Measurements from ENCODE around the gene CYP27C1. TPM values are rescaled to one million over a fixed set of nuclear protein-coding genes. Genes with fewer than 3 reads are reported as not detected.

CYP27C1 gene
- polyA plus RNA-seq, 1 donor from 2014 or later, result 0.84 TPM

DNA sequence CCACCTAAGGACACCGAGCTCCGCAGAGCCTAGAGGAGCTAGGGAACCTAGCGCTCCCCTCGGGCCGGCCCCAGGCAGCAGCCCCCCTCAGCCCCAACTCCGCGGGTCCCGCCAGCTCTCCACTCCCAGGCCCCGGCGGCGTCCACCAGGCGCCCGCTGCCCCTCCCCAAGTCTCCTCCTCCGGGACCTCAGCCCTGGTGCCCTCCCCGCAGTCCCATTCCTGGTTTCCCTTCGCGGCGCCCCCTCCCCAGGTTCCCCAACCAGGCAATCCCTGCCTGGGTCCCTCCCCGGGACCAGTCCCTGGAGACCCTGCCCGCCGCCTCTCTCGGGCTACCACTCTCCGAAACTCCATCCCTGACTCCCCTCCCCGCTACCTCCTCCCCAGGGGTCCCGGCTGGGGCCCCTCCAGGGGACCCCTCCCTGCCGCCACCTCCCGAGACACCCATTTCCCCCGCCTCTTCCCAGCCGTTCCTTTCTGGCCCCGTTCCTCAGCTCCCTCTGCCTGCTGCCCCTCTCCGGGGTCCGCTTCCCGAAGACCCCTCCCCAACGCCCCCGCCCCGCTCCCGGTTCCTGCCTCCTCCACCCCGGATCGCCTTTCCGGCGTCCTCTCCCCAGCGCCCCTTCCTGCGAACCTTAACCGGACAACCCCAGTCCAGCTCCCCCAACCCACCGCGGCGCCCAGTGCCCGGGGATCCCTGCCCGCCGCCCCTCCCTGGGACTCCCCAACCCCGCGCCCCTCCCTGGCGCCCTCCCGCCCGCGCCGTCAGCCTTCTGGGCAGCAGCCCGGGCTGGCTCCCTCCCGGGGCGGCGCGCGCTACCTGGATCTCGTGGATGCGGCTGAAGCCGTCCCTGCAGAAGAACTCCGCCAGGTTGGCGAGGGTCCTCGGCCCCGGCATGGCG lies 678 bp downstream of the CYP27C1 start:
- TF ChIP-seq MXI1 (conservative IDR thresholded peaks at IDR 0.05; ENCODE audit: poor library complexity, severe bottlenecking) (no peak), REST (IDR thresholded peaks at IDR 0.05; ENCODE audit: borderline replicate concordance) (no peak), RAD21 (conservative IDR thresholded peaks at IDR 0.05) (no peak), EP300 (conservative IDR thresholded peaks at IDR 0.05; ENCODE audit: poor library complexity, severe bottlenecking) (no peak), CTCF (IDR thresholded peaks at IDR 0.05; ENCODE audit: poor library complexity, severe bottlenecking) (no peak), SMC3 (conservative IDR thresholded peaks at IDR 0.05; ENCODE audit: poor library complexity) (no peak), POLR2AphosphoS5 (IDR thresholded peaks at IDR 0.05) (no peak), EZH2 (IDR thresholded peaks at IDR 0.05; ENCODE audit: borderline replicate concordance, insufficient read depth, low read length, poor library complexity, severe bottlenecking) (no peak), TAF1 (IDR thresholded peaks at IDR 0.05; ENCODE audit: low read depth) (no peak)
- Histone ChIP-seq H2AFZ (ENCODE audit: low read depth, low read length) (peak overlapping the region; percentile 65), H3K27ac (ENCODE audit: low read length) (no peak overlapping the region), H3K4me3 (ENCODE audit: low read length) (peak overlapping the region; percentile 86), H4K20me1 (ENCODE audit: insufficient read depth) (no peaks in the 10 kb centered on the region), H3K9ac (ENCODE audit: low read length) (peak overlapping the region; percentile 69), H3F3A (ENCODE audit: insufficient read depth, low read length, poor library complexity, severe bottlenecking) (peaks cover 2% of the 10 kb centered on the region), H3K9me2 (ENCODE audit: insufficient read depth, low read length) (no peaks in the 10 kb centered on the region), H3K27me3 (ENCODE audit: insufficient read depth, low read depth, low read length) (peaks cover 23% of the 10 kb centered on the region), H3K9me3 (ENCODE audit: low read length) (no peaks in the 10 kb centered on the region), H3K36me3 (ENCODE audit: insufficient read depth, low read length) (no peaks in the 10 kb centered on the region), H3K79me2 (replicated peaks; ENCODE audit: insufficient read depth, low read length) (peaks cover 9% of the 10 kb centered on the region), H3K4me2 (ENCODE audit: low read length) (peak overlapping the region; percentile 69)

- Histone ChIP-seq H3K79me2 (replicated peaks; ENCODE audit: insufficient read depth, low read length) (peaks cover 9% of the 10 kb centered on the region), H3K9me3 (ENCODE audit: low read length) (no peaks in the 10 kb centered on the region), H3K27ac (ENCODE audit: low read length) (no peak overlapping the region), H3K4me3 (ENCODE audit: low read length) (peak overlapping the region; percentile 86), H3K36me3 (ENCODE audit: insufficient read depth, low read length) (no peaks in the 10 kb centered on the region), H3K4me2 (ENCODE audit: low read length) (peak overlapping the region; percentile 69), H2AFZ (ENCODE audit: low read depth, low read length) (peak overlapping the region; percentile 65), H3K9me2 (ENCODE audit: insufficient read depth, low read length) (no peaks in the 10 kb centered on the region), H3K9ac (ENCODE audit: low read length) (peak overlapping the region; percentile 69), H3F3A (ENCODE audit: insufficient read depth, low read length, poor library complexity, severe bottlenecking) (peaks cover 2% of the 10 kb centered on the region), H4K20me1 (ENCODE audit: insufficient read depth) (no peaks in the 10 kb centered on the region), H3K27me3 (ENCODE audit: insufficient read depth, low read depth, low read length) (peaks cover 23% of the 10 kb centered on the region)
- TF ChIP-seq REST (IDR thresholded peaks at IDR 0.05; ENCODE audit: borderline replicate concordance) (no peak), TAF1 (IDR thresholded peaks at IDR 0.05; ENCODE audit: low read depth) (no peak), SMC3 (conservative IDR thresholded peaks at IDR 0.05; ENCODE audit: poor library complexity) (no peak), MXI1 (conservative IDR thresholded peaks at IDR 0.05; ENCODE audit: poor library complexity, severe bottlenecking) (no peak)
Observed at GRCh38 chr2:127218812-127219170, 1.3 kb downstream of the CYP27C1 start.

Data from neural cell (in vitro differentiated cells).